Activated T-helper 9 cell treated with anti-CD3 and anti-CD28 coated beads, Interleukin-2, amount 50 U/mL, for 16 hours (primary cell): ENCODE results near the gene CFAP45.
"Not testable (repeated sequence)": the region's sequence is repeated elsewhere in the genome, so short reads cannot be mapped to it uniquely, and the experiment has no call there.

ENCODE experiments used
- DNase-seq: peaks from one replicate; pipeline ENCODE4 v3.0.0-alpha.2; 2020; ENCODE audit warnings: low read depth

CFAP45 gene

DNA sequence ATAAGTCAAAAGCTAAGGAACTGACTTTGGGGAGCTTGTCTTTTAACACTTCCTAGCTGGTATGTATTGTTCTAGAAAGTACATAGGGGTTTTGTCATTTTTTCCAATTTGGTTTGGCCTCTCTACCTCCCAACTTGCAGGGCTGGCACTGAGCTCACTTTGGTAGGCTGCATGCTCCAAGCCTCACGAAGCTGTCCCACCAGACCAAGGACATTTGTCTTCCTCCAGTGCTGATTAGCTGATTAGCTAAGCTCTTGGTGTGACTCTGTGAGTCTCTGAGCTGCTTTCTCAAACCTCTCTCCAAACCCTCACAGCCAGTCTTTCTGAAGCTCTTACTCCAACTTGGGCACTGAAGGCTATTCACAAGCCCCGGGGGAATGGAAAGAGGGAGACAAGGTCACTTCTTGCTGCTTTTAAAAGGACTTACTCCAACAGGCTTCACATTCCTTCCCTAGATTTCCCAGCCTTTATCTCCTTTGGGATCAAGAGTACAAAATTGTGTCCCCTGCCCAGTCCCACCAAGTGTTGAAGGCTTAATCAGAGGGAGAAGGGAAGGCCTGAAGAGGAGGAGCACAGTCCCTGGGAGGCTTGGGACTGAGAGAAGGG is 893 bp upstream of the CFAP45 start:
- no peak for DNase-seq

DNA sequence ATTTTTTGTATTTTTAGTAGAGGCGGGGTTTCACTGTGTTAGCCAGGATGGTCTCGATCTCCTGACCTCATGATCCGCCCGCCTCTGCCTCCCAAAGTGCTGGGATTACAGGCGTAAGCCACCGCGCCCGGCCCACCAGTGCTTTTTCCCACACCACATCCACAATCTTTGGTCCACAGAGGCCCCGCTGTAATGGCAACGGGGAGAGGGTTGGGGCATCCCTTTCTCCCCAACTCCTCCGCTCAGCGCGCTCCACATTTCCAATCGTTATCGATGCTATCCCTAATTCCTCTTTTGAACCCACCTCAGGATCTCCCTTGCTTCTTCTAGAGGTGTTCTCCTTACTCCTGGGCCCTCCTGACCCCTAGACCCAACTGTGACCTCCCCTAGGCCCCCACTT is 331 bp downstream of the CFAP45 start:
- DNase-seq, result not testable (repeated sequence)

- no peak for DNase-seq
Measured at GRCh38 chr1:159898527-159898926, 1.4 kb downstream of the CFAP45 start.

- DNase-seq, result no peak
Measured at GRCh38 chr1:159897962-159898361, 2.0 kb downstream of the CFAP45 start.

- no peak for DNase-seq
Measured at GRCh38 chr1:159896546-159896930, 3.4 kb downstream of the CFAP45 start.

DNA sequence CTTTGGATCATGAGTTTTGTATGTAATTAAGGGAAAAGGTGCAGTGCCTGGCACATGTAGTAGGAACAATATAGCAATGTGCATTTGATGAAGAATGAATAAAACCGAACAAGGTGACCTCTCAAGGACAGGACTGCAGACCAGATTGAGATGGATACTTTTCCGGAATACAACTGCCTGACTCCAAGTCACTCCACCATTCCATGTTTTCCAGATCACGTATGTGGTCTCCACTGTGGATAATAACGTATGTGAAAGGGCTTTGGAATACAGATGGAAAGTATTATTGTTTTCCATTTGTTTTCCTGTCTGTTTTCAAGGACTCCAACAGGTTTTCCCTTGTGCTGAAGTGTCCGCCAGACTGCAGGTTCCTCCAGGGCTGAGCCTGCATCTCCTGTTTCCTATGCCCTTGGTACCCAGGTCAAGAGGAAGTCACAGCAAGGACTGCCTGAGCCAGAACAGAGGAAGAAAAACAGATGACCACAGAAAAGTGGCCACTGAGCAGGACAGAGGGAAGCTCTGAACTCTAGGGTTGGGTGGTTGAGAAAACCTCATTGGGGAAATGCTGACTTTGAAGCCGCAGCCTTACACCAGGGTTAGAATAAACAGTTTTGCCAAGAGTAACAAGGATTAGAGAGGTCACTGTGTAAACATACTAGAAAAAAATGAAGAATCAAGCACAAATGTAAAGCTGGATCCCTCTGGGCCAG is 4.0 kb downstream of the CFAP45 start:
- DNase-seq, result no peak

- DNase-seq, result no peak
Measured at GRCh38 chr1:159895286-159895685, 4.7 kb downstream of the CFAP45 start.

DNA sequence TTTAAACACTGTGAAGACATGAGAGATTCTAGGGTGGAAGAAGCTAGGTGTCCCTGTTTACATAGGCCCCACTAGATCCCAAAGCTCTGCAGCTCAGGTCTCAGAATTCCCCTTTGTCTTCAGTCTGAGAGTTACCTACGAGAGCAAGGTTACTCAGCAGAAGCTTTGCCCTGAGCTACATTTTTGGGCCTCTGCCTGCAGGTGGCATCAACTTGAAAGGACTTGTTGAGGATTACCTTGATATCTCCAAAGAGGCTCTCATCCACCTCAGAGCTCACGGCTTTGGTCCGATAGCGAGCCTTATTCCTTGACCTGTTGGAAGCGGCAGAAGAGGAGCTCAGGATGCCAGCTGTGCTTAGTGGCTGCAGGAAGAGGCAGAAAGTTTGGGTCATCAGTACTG is 7.0 kb downstream of the CFAP45 start:
- DNase-seq, result no peak

GRCh38 chr1:159891275-159892157 is 8.4 kb downstream of the CFAP45 start:
- peak; percentile 56 for DNase-seq

DNA sequence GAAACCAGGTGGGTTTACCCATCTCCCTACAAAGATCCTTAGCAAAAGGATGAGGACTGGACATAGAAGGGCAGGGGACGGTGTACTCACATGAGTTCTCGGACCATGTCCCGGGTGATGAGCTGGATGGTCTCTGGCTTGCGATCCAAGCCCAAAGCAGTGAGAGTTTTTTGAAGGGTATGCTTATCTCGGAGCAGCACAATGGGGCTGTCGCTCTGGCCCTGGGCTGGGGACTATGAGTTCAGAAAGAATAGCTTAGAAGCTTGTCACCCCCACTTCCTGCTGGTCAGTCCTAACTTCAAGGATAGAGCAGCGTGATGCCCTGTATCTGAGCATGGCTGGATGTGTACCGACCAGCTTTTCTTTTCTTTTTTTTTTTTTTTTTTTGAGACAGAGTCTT is 9.6 kb downstream of the CFAP45 start:
- DNase-seq, result no peak

DNA sequence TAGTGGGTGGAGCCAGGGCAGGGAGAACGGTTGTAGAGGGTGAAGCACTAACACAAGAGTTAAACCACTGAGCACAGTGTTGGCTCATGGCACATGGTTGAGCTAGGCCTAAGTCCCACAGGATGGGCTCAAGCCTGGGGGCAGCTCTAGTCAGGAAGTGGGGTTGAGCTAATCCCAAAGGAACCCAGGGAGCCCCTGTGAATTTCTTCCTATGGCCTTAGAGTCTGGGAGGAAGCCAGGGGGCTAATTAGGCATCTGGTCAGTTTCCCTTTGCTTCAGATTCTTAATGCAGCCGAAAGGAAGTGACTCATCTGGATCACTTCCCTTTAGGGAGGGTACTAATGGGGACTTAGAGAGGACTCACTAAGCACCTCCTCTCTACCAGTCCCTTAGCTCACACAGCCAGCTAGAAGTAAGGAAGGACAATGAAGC is 10.1 kb downstream of the CFAP45 start:
- no peak for DNase-seq

- DNase-seq, result no peak
Measured at GRCh38 chr1:159889202-159889601, 10.8 kb downstream of the CFAP45 start.

GRCh38 chr1:159884296-159884695 is 15.7 kb downstream of the CFAP45 start:
- DNase-seq, result no peak

DNA sequence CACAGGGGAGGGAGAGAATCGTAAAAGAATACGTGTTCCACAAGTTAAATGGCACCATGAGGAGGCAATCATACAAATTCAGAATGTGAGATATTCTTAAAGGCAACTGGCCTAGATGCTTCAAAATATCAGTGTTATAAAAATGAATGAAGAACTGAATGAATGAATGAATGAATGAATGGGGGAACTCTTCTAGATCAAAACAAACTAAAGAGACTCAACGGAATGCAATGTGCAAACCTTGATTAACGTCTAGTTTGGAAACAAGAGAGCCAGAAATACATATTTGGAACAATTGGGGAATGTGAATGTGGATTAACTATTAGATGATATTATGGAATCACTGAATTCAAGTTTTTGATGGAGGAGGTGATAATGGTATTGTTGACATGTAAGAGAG is 16.8 kb downstream of the CFAP45 start:
- DNase-seq, result no peak

- no peak for DNase-seq
Measured at GRCh38 chr1:159882527-159882862, 17.5 kb downstream of the CFAP45 start.

GRCh38 chr1:159881622-159882526 is 18.1 kb downstream of the CFAP45 start:
- no peak for DNase-seq

- DNase-seq, result no peak
Measured at GRCh38 chr1:159880430-159880829, 19.5 kb downstream of the CFAP45 start.

- DNase-seq, result no peak
Measured at GRCh38 chr1:159879977-159880376, 20.0 kb downstream of the CFAP45 start.

DNA sequence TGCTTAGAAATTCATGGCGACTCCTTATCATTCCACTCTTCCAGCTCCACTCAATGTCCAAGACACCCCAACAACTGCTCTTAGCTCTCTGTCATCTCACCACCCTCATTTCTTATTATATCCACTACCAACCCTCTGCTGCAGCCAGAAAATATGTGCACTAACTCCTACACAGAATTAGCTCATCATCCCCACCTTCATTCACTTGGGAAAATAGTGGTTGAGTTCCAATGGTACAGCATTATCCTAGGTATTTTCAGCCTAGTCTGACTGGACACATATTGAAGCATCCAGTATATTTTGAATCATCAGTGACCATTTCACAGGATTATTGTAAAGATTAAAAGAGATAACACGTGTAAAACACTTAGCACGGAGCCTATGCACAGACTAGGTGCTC is 20.8 kb downstream of the CFAP45 start:
- no peak for DNase-seq

DNA sequence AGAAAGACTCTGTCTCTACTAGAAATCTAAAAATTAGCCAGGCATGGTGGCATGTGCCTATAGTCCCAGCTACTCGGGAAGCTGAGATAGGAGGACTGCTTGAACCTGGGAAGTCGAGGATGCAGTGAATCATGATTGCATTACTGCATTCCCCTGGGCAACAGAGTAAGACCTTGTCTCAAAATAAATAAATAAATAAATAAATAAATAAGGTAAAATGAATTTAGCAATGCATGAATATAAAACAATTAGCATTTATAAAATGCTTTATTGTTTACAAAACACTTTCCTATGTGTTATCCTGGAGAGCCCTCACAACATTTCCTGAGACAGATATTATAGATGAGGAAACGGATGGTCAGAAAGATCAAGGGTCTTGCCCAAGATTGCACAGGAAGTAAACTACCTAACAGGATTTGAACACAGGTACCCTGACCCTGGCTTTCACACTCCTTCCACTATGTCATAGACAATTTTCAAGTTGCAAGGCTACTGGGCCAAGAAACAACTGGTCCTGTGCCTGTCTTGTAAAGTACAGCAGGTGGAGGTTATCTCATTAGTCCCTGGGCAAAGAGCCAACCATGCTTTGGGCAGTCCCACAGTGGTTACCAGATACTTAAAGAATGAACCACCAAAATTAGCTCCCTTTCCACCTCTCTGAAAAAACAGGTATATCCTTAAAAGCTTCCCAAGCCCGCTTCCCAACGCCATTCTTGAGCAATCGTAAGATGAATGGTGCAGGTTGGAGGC is 22.1 kb downstream of the CFAP45 start:
- no peak for DNase-seq

DNA sequence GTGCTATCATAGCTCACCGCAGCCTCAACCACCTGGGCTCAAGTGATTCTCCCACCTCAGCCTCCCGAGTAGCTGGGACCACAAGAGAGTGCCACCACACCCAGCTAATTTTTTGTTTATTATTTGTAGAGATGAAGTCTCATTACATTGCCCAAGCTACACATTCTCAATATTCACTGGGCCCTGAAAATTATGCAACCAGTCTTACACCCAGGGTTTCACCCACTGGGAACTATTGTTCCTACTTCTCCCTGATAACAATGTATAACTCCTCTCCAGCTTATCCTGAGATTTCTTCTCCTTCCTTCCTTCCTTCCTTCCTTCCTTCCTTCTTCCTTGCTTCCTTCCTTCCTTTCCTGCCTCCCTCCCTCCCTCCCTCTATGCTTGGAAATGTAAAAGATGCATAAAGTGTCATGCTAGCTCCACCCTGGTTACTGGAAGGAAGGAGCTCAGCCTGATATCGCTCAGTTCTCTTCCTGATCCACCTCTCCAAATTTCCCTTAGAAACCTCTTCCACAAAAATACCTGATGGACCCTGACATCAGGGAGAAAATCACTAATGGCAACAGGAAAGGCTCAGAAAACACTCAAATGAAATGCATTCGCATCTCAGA is 26.3 kb downstream of the CFAP45 start:
- no peak for DNase-seq
